Neuronal stem cell (in vitro differentiated cells): Measurements from ENCODE around the gene LLGL2.

Experiments
- DNase-seq: peaks from one replicate; pipeline ENCODE4 v3.0.0-alpha.2; 2013; ENCODE audit warnings: low spot score
- H2AFZ ChIP-seq: one replicate; pipeline ENCODE4 v1.6.1; 2013; ENCODE audit warnings: mild to moderate bottlenecking, low read length, inconsistent platforms
- H2AK5ac ChIP-seq: 2 replicates; pipeline ENCODE4 v1.6.1; 2013; ENCODE audit warnings: low read depth, mild to moderate bottlenecking, inconsistent platforms, low read length, moderate library complexity, mixed read lengths
- H2BK120ac ChIP-seq: 2 replicates; pipeline ENCODE4 v1.6.1; 2013; ENCODE audit warnings: low read depth, mild to moderate bottlenecking, inconsistent platforms, low read length, moderate library complexity, mixed read lengths
- H2BK12ac ChIP-seq: one replicate; pipeline ENCODE4 v1.6.1; 2013; ENCODE audit warnings: low read length, inconsistent platforms
- H2BK15ac ChIP-seq: 2 replicates; pipeline ENCODE4 v1.6.1; 2013; ENCODE audit warnings: mild to moderate bottlenecking, low read length, inconsistent platforms, mixed read lengths
- H2BK5ac ChIP-seq: one replicate; pipeline ENCODE4 v1.6.1; 2013; ENCODE audit warnings: inconsistent platforms, mild to moderate bottlenecking, low read length, moderate library complexity
- H3K14ac ChIP-seq: one replicate; pipeline ENCODE4 v1.6.1; 2013; ENCODE audit warnings: low read length, inconsistent platforms
- H3K18ac ChIP-seq: 2 replicates; pipeline ENCODE4 v1.6.1; 2013; ENCODE audit warnings: low read length, inconsistent platforms
- H3K23ac ChIP-seq: 2 replicates; pipeline ENCODE4 v1.6.1; 2013; ENCODE audit warnings: low read depth, mild to moderate bottlenecking, mixed read lengths, low read length, inconsistent platforms; ENCODE audit not compliant: poor library complexity
- H3K27ac ChIP-seq: replicated peaks from 3 replicates; pipeline ENCODE4 v1.5.1; 2013; ENCODE audit warnings: low read length, inconsistent platforms
- H3K27me3 ChIP-seq, 3 experiments: 2 replicates each; pipeline ENCODE4 v1.6.1; 2013; ENCODE audit warnings: low read length in 3 of 3, mild to moderate bottlenecking in 2 of 3, inconsistent platforms in 1 of 3, low read depth in 1 of 3, mixed read lengths in 1 of 3, moderate library complexity in 1 of 3; ENCODE audit not compliant: control insufficient read depth in 3 of 3, insufficient read depth in 3 of 3
- H3K36me3 ChIP-seq, 2 donors: replicated peaks in 1 of 2; 2 replicates each; pipeline ENCODE4 v1.6.1; 2013; ENCODE audit warnings: low read length in 2 of 2; ENCODE audit not compliant: control insufficient read depth in 2 of 2, insufficient read depth in 2 of 2
- H3K4ac ChIP-seq: 2 replicates; pipeline ENCODE4 v1.6.1; 2013; ENCODE audit warnings: inconsistent platforms, mild to moderate bottlenecking, low read length, moderate library complexity
- H3K4me1 ChIP-seq, 2 donors: 1 replicate in 1 of 2; 2 replicates in 1 of 2; pipeline ENCODE4 v1.6.1; 2013; ENCODE audit warnings: low read length in 2 of 2, low read depth in 1 of 2; ENCODE audit not compliant: control insufficient read depth in 2 of 2, insufficient read depth in 1 of 2
- H3K4me2 ChIP-seq: one replicate; pipeline ENCODE4 v1.6.1; 2013; ENCODE audit warnings: mild to moderate bottlenecking, low read length, inconsistent platforms; ENCODE audit not compliant: insufficient read depth, poor library complexity, severe bottlenecking
- H3K4me3 ChIP-seq, 2 donors: 2 replicates each; pipeline ENCODE4 v1.5.1; 2013; ENCODE audit warnings: low read length in 2 of 2, mild to moderate bottlenecking in 2 of 2, inconsistent platforms in 1 of 2, moderate library complexity in 1 of 2
- H3K79me1 ChIP-seq: one replicate; pipeline ENCODE4 v1.6.1; 2013; ENCODE audit warnings: low read depth, mild to moderate bottlenecking, inconsistent platforms, low read length, moderate library complexity
- H3K9ac ChIP-seq: one replicate; pipeline ENCODE4 v1.6.1; 2013; ENCODE audit warnings: mild to moderate bottlenecking, low read depth, low read length, inconsistent platforms; ENCODE audit not compliant: poor library complexity
- H3K9me3 ChIP-seq, 2 donors: replicated peaks in 1 of 2; 2 replicates each; pipeline versions ENCODE3 to v1.6.1; 2013; ENCODE audit warnings: low read length in 2 of 2, mild to moderate bottlenecking in 2 of 2, inconsistent platforms in 1 of 2, low read depth in 1 of 2, mixed read lengths in 1 of 2, moderate library complexity in 1 of 2; ENCODE audit not compliant: control insufficient read depth in 2 of 2, insufficient read depth in 1 of 2
- H4K8ac ChIP-seq: one replicate; pipeline ENCODE4 v1.6.1; 2013; ENCODE audit warnings: low read depth, mild to moderate bottlenecking, inconsistent platforms, low read length, moderate library complexity
- H4K91ac ChIP-seq: one replicate; pipeline ENCODE4 v1.6.1; 2013; ENCODE audit warnings: low read length, low read depth, mild to moderate bottlenecking, inconsistent platforms; ENCODE audit not compliant: poor library complexity
- WGBS, 2 donors: extraction: QIAGEN DNeasy Blood & Tissue Kit; methylation state at CpG; one replicate each; pipeline ENCODE4 v1.1.7; 2013; ENCODE audit warnings: missing lambda C conversion rate in 2 of 2, mixed read lengths in 1 of 2; ENCODE audit not compliant: insufficient read length in 2 of 2, insufficient replicate concordance in 1 of 2; ENCODE audit errors: extremely low coverage in 2 of 2; 5-methylcytosine and 5-hydroxymethylcytosine counted together

The LLGL2 gene

GRCh38 chr17:75539967-75540729, 14.7 kb downstream of the LLGL2 start:
- H3K27me3 ChIP-seq, result peaks cover 0 to 38% (median 0%) of the 10 kb centered on the region in 3 experiments
- H2BK12ac ChIP-seq, result no peak overlapping the region
- no peak overlapping the region for H4K91ac ChIP-seq
- H2BK5ac ChIP-seq, result peak overlapping the region; percentile 80
- WGBS, 2 donors, result no CpG with 5 or more reads among the region's 13 CpGs
- DNase-seq, result no peak
- H3K4me1 ChIP-seq, result peaks cover 0 to 18% of the 10 kb centered on the region in 2 donors
- H3K14ac ChIP-seq, result no peak overlapping the region
- peak overlapping the region; percentile 79 for H3K18ac ChIP-seq
- H3K4me2 ChIP-seq, result no peak overlapping the region
- no peak overlapping the region for H3K9ac ChIP-seq
- H3K4me3 ChIP-seq, result no peak overlapping the region
- no peak overlapping the region for H2AFZ ChIP-seq
- H2BK120ac ChIP-seq, result no peak overlapping the region
- H3K23ac ChIP-seq, result no peak overlapping the region
- H3K9me3 ChIP-seq, result no peaks in the 10 kb centered on the region
- H4K8ac ChIP-seq, result no peak overlapping the region
- H2BK15ac ChIP-seq, result no peak overlapping the region
- no peak overlapping the region for H3K4ac ChIP-seq
- H3K36me3 ChIP-seq, result no peaks in the 10 kb centered on the region
- H2AK5ac ChIP-seq, result peak overlapping the region; percentile 39
- H3K79me1 ChIP-seq, result peaks cover 2% of the 10 kb centered on the region
- H3K27ac ChIP-seq, result no peak overlapping the region

- peaks cover 2% of the 10 kb centered on the region for H3K79me1 ChIP-seq
- H3K4me3 ChIP-seq, result no peak overlapping the region
- H2AK5ac ChIP-seq, result no peak overlapping the region
- H4K8ac ChIP-seq, result no peak overlapping the region
- no peaks in the 10 kb centered on the region for H3K9me3 ChIP-seq
- no peak overlapping the region for H4K91ac ChIP-seq
- H2AFZ ChIP-seq, result no peak overlapping the region
- no peak overlapping the region for H3K4ac ChIP-seq
- H3K14ac ChIP-seq, result no peak overlapping the region
- peaks cover 0 to 17% of the 10 kb centered on the region in 2 donors for H3K4me1 ChIP-seq
- H2BK5ac ChIP-seq, result no peak overlapping the region
- H2BK120ac ChIP-seq, result no peak overlapping the region
- peaks cover 0 to 47% (median 0%) of the 10 kb centered on the region in 3 experiments for H3K27me3 ChIP-seq
- no peak overlapping the region for H3K4me2 ChIP-seq
- no peak overlapping the region for H2BK12ac ChIP-seq
- no peaks in the 10 kb centered on the region for H3K36me3 ChIP-seq
- DNase-seq, result no peak
- H3K23ac ChIP-seq, result no peak overlapping the region
- WGBS, 2 donors, result no CpG with 5 or more reads among the region's 4 CpGs
- no peak overlapping the region for H3K18ac ChIP-seq
- no peak overlapping the region for H3K27ac ChIP-seq
- H2BK15ac ChIP-seq, result no peak overlapping the region
- no peak overlapping the region for H3K9ac ChIP-seq
Observed at GRCh38 chr17:75540923-75541503, 15.5 kb downstream of the LLGL2 start.

- peaks cover 2% of the 10 kb centered on the region for H3K79me1 ChIP-seq
- H2BK5ac ChIP-seq, result no peak overlapping the region
- peaks cover 0 to 15% of the 10 kb centered on the region in 2 donors for H3K4me1 ChIP-seq
- H4K8ac ChIP-seq, result no peak overlapping the region
- no peak overlapping the region for H2BK15ac ChIP-seq
- H3K4me3 ChIP-seq, result no peak overlapping the region
- H3K27me3 ChIP-seq, result peaks cover 0 to 54% (median 0%) of the 10 kb centered on the region in 3 experiments
- peak overlapping the region; percentile 33 for H2AFZ ChIP-seq
- H3K4me2 ChIP-seq, result no peak overlapping the region
- peak overlapping the region; percentile 44 for H2BK12ac ChIP-seq
- H3K36me3 ChIP-seq, result no peaks in the 10 kb centered on the region
- H3K18ac ChIP-seq, result peak overlapping the region; percentile 90
- no peak overlapping the region for H3K14ac ChIP-seq
- H2AK5ac ChIP-seq, result peak overlapping the region; percentile 51
- peak overlapping the region; percentile 56 for H3K27ac ChIP-seq
- peak overlapping the region; percentile 18 for H3K9ac ChIP-seq
- WGBS, 2 donors, result no CpG with 5 or more reads among the region's 8 CpGs
- DNase-seq, result no peak
- no peak overlapping the region for H2BK120ac ChIP-seq
- no peak overlapping the region for H3K23ac ChIP-seq
- no peaks in the 10 kb centered on the region for H3K9me3 ChIP-seq
- peak overlapping the region; percentile 22 for H4K91ac ChIP-seq
- H3K4ac ChIP-seq, result no peak overlapping the region
Observed at GRCh38 chr17:75542229-75542628, 16.7 kb downstream of the LLGL2 start.

GRCh38 chr17:75542728-75543336, 17.3 kb downstream of the LLGL2 start:
- no peak for DNase-seq
- Histone ChIP-seq H2BK120ac (no peak overlapping the region), H2AK5ac (peak overlapping the region; percentile 12), H2BK12ac (peak overlapping the region; percentile 24), H3K4me2 (no peak overlapping the region), H3K14ac (no peak overlapping the region), H3K36me3 (no peaks in the 10 kb centered on the region), H4K91ac (no peak overlapping the region), H3K4me3 (no peak overlapping the region), H2AFZ (peak overlapping the region; percentile 33), H2BK15ac (no peak overlapping the region), H3K79me1 (peaks cover 2% of the 10 kb centered on the region), H3K4me1 (peaks cover 0 to 15% of the 10 kb centered on the region in 2 donors), H3K4ac (no peak overlapping the region), H3K27ac (peak overlapping the region; percentile 41), H3K9ac (no peak overlapping the region), H2BK5ac (no peak overlapping the region), H3K23ac (no peak overlapping the region), H3K18ac (peak overlapping the region; percentile 91), H4K8ac (no peak overlapping the region), H3K9me3 (no peaks in the 10 kb centered on the region), H3K27me3 (peaks cover 0 to 57% (median 0%) of the 10 kb centered on the region in 3 experiments)
- no CpG with 5 or more reads among the region's 15 CpGs for WGBS, 2 donors
